Raji (cell line): Measurements from ENCODE around the gene IFNGR2.

Source experiments
- POLR2A ChIP-seq: IDR thresholded peaks from 2 replicates; pipeline ENCODE4 v1.6.1; 2011; ENCODE audit warnings: low read depth, low read length, control low read depth; ENCODE audit not compliant: insufficient read depth

Gene IFNGR2

GRCh38 chr21:33414068-33414467 is 10.9 kb downstream of the IFNGR2 start:
- TF ChIP-seq POLR2A = no peak

GRCh38 chr21:33414926-33415325 is 11.7 kb downstream of the IFNGR2 start:
- no peak for TF ChIP-seq POLR2A

GRCh38 chr21:33418691-33419090 is 15.5 kb downstream of the IFNGR2 start:
- TF ChIP-seq POLR2A = no peak

- no peak for TF ChIP-seq POLR2A
These were observed 16.4 kb downstream of the IFNGR2 start for GRCh38 chr21:33419538-33420123.

- no peak for TF ChIP-seq POLR2A
These were observed 18.6 kb downstream of the IFNGR2 start for GRCh38 chr21:33421713-33422393.

GRCh38 chr21:33424214-33424613 is 21.0 kb downstream of the IFNGR2 start:
- TF ChIP-seq POLR2A = no peak

DNA sequence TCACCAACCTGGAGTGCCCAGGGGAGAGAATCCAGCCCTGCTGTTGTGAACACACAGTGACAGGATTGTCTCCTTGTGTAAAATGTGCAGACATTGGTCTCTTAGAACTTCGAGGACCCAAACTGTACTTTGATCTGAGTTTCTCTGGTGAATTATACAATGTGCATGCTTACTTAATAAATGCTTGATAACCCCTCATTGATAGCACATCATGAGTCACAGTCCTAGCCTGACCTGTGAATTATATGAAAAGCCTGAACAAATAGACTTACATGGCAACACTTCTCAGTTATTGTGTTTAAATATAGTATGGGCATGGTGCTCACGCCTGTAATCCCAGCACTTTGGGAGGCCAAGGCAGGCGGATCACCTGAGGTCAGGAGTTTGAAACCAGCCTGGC is 22.6 kb downstream of the IFNGR2 start:
- no peak for TF ChIP-seq POLR2A

DNA sequence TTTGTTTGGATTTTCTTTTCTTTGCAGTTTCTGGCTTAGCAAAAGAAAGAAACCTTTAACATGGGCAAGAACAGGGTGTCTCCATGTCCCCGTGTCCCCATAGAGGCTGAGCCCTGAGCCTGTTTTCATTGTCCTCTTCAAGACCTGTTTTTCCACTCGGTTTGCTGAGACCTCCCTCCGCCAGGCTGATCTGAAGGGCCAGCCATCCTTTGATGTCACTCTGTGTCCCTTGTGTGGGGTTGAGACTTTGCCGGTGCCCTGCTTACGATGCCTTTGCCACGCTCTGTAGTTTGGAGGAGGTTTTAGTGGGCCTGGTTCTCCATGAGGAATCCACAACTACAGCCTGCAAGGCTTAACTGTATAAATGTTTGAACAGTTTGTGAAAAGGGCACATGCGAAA is 23.8 kb downstream of the IFNGR2 start:
- TF ChIP-seq POLR2A = no peak

- no peak for TF ChIP-seq POLR2A
These were observed 25.5 kb downstream of the IFNGR2 start for GRCh38 chr21:33428669-33429068.

GRCh38 chr21:33430858-33431257 is 27.6 kb downstream of the IFNGR2 start:
- TF ChIP-seq POLR2A = no peak

DNA sequence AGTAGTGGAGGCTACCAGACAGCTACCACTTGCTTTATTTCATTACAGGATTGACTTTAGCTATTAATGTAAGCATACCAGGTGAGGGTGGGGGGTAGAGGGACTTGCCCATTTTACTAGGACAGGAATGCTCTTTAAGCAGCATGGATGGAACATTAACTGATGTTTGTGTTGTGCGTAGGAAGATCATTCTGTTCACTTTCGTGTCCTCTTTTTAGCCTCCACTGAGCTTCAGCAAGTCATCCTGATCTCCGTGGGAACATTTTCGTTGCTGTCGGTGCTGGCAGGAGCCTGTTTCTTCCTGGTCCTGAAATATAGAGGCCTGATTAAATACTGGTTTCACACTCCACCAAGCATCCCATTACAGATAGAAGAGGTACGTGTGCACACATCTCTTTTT is 29.3 kb downstream of the IFNGR2 start:
- TF ChIP-seq POLR2A = no peak

DNA sequence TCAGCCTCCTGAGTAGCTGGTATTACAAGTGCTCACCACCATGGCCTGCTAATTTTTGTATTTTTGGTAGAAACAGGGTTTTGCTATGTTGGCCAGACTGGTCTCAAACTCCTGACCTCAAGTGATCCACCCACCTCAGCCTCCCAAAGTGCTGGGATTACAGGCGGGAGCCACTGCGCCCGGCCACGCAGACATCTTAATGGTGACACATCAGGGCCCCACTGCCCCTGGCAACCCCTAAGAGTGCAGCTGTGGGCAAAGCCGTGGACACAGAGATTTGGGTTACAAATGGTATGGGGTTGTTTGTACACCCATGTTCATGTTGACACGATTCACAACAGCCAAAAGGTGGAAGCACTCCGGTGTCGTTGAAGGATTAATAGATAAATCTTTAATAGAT is 29.8 kb downstream of the IFNGR2 start:
- no peak for TF ChIP-seq POLR2A

DNA sequence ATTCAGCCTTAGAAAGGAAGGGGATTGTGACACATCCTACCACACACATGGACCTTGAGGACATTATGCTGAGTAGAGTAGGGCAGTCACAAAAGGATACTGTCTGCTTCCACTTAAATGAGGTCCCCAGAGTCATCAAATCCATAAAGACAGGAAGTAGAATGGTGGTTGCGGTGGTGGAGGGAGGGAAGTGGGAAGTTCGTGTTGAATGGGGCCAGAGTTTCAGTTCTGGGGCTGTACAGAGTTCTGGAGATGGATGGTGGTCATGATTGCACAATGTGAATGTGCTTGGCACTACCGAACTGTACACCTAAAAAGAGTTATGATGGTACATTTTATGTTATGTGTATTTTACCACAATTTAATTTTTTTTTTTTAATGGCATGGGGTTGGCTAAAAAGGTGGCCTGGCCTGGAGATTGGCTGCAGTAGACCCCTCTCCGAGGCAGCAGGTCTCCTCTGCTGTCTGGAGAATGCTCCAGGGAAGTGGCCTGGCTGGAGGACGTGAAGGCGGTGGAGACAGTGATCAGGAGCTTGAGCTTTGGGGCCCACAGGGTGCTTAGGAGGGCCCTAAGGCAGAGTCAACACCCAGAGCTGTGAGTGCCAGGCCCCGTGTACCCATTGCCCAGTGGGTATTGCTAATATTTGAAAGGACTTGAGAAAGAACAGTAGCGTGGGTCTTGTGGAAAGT is 30.4 kb downstream of the IFNGR2 start:
- no peak for TF ChIP-seq POLR2A

DNA sequence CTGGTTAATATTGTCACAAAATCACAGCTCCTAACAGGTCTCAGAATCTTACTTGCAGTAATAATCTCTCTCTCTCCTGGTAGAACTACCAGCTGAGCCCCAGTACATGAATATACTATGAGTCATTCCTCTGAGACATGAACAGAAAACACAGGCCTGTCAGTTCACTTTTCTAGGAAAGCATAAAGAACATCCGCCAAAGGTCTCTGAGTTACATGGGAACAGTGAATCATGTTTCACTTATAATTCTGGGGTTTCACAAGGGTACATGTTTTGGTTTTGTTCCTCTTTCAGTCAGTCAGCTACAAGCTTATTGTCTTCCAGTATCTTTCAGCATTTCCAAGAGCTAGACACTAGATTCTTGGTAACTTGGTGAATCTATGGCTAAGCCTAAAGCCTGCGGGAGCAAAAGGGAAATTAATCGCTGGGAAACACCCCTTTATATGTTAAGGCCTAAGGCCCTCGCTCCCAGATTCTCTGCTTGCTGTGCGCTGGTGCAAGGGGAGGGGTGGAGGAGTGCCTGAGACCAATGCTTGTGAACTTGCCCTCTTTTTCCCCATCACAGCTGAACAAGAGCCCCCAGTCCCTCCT is 31.7 kb downstream of the IFNGR2 start:
- no peak for TF ChIP-seq POLR2A

DNA sequence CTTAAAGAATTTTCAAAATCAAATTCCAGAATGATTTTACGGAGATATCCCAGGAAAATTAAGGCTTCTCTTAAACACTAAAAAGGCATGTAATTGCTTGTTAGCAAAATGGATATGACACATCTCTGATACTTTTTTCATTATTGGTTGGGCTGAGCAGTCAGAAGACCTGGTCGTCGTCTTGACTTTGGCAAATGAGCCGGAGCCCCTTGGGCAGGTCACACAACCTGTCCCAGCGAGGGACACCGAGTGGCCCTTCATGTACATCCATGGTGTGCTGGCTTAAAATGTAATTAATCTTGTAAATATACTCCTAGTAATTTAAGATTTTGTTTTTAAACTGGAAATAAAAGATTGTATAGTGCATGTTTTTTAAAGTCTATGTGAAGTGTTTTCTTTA is 33.9 kb downstream of the IFNGR2 start:
- no peak for TF ChIP-seq POLR2A

DNA sequence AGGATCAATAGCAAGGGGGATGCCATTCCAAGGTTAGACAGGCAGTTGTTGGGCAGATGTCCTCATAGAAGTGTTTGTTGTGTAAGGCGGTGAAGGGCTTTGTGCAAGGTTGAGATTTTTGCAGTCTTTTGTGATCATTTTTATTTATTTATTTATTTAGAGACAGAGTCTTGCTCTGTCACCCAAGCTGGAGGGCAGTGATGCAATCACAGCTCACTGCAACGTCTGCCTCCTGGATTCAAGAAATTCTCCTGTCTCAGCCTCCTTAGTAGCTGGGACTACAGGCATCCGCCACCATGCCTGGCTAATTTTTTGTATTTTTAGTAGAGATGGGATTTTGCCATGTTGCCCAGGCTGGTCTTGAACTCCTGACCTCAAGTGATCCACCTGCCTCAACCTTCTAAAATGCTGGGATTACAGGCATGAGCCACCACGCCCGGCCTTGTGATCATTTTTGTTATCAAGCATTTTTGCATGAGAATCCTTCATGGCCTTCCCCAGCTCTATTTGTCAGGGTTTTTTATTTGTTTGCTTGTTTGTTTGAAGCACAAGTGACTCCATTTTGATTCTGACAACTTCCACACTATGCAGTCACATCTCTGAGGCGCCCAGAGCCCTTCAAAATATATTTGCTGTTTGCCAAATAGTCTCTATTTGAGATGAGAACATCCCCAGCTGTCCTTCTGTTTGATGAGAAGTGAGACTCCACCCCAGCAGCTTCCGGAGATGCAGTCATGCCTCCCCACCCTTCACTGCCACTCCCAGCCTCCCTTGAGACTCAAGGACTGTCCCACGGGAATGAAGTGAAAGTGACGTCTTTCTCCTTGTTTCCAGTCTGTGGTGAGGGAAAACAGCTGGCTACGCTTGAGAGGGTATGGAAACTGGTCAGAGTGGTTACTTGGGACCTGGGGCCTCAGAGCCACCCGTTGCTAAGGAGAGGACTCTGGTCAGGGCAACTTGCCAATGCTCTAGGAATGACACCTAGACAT is 38.6 kb downstream of the IFNGR2 start:
- no peak for TF ChIP-seq POLR2A

DNA sequence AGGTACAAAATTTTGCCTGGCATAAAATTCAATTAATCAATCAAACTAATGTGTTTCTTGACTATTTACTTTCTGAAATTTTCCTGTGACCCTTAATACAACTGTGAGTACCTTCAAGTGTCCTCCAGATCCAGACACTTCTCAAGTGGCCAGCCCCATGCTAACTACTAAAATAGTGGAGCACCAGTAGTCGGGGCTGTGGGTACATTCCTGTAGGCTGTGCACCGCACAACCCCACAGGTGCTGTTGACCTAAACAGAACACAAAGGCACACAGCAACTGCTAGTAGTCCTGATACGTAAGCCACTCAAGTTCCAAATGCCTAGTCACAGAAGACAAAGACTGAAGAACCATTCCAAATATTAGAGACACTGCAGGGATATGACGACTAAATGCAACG is 40.0 kb downstream of the IFNGR2 start:
- TF ChIP-seq POLR2A = no peak
